ENCODE measurements around the gene HACE1.

The HACE1 gene

GRCh38 chr6:104884867-104885517 lies 25.3 kb upstream of the HACE1 start:
- H4K20me1 ChIP-seq (ENCODE audit: insufficient read depth) = no peaks in the 10 kb centered on the region
- H3K9ac ChIP-seq = no peak overlapping the region
- H3K4me2 ChIP-seq = no peak overlapping the region
- no peaks in the 10 kb centered on the region for H3K36me3 ChIP-seq (ENCODE audit: insufficient read depth)
- H3K4me1 ChIP-seq (ENCODE audit: low read depth, poor library complexity, severe bottlenecking) = no peaks in the 10 kb centered on the region
- no peak overlapping the region for H3K4me3 ChIP-seq (IDR thresholded peaks at IDR 0.05; ENCODE audit: insufficient read depth, low read depth, low read length)
- H3K79me2 ChIP-seq (ENCODE audit: insufficient read depth, low read depth) = no peaks in the 10 kb centered on the region
- no peak overlapping the region for H3K27ac ChIP-seq
- no peak for TF ChIP-seq CTCF (conservative IDR thresholded peaks at IDR 0.05; ENCODE audit: low read depth, low read length)
- H2AFZ ChIP-seq (ENCODE audit: low read depth) = no peak overlapping the region
- H3K27me3 ChIP-seq (ENCODE audit: insufficient read depth, low read depth) = no peaks in the 10 kb centered on the region

- no peak for TF ChIP-seq CTCF (conservative IDR thresholded peaks at IDR 0.05; ENCODE audit: low read depth, low read length)
These were observed 22.4 kb upstream of the HACE1 start for GRCh38 chr6:104881964-104882668.

GRCh38 chr6:104862456-104862855 lies 2.7 kb upstream of the HACE1 start:
- Histone ChIP-seq H3K27ac (no peak overlapping the region), H3K36me3 (ENCODE audit: insufficient read depth) (no peaks in the 10 kb centered on the region)

More at GRCh38 chr6:104881964-104882668, 22.4 kb upstream of the HACE1 start:
- Histone ChIP-seq H3K4me2 (no peak overlapping the region), H3K79me2 (ENCODE audit: insufficient read depth, low read depth) (no peaks in the 10 kb centered on the region), H3K4me3 (IDR thresholded peaks at IDR 0.05; ENCODE audit: insufficient read depth, low read depth, low read length) (no peak overlapping the region), H3K27me3 (ENCODE audit: insufficient read depth, low read depth) (no peaks in the 10 kb centered on the region), H3K4me1 (ENCODE audit: low read depth, poor library complexity, severe bottlenecking) (no peaks in the 10 kb centered on the region), H3K36me3 (ENCODE audit: insufficient read depth) (no peaks in the 10 kb centered on the region), H3K9ac (no peak overlapping the region), H4K20me1 (ENCODE audit: insufficient read depth) (no peaks in the 10 kb centered on the region), H3K27ac (no peak overlapping the region), H2AFZ (ENCODE audit: low read depth) (no peak overlapping the region)

GRCh38 chr6:104860221-104860620 lies 502 bp upstream of the HACE1 start:
- no peaks in the 10 kb centered on the region for H3K4me1 ChIP-seq (ENCODE audit: low read depth, poor library complexity, severe bottlenecking)
- H3K79me2 ChIP-seq (ENCODE audit: insufficient read depth, low read depth) = no peaks in the 10 kb centered on the region
- H3K36me3 ChIP-seq (ENCODE audit: insufficient read depth) = no peaks in the 10 kb centered on the region
- H3K4me2 ChIP-seq = peak overlapping the region; percentile 18; the same call in 1 of the 2 replicates
- no peaks in the 10 kb centered on the region for H4K20me1 ChIP-seq (ENCODE audit: insufficient read depth)
- H3K9ac ChIP-seq = no peak overlapping the region
- H3K4me3 ChIP-seq (IDR thresholded peaks at IDR 0.05; ENCODE audit: insufficient read depth, low read depth, low read length) = no peak overlapping the region
- no peaks in the 10 kb centered on the region for H3K27me3 ChIP-seq (ENCODE audit: insufficient read depth, low read depth)
- H2AFZ ChIP-seq (ENCODE audit: low read depth) = peak overlapping the region; percentile 55
- no peak for TF ChIP-seq CTCF (conservative IDR thresholded peaks at IDR 0.05; ENCODE audit: low read depth, low read length)
- H3K27ac ChIP-seq = no peak overlapping the region

More at GRCh38 chr6:104862456-104862855, 2.7 kb upstream of the HACE1 start:
- H2AFZ ChIP-seq (ENCODE audit: low read depth) = no peak overlapping the region
- H3K79me2 ChIP-seq (ENCODE audit: insufficient read depth, low read depth) = no peaks in the 10 kb centered on the region
- TF ChIP-seq CTCF (conservative IDR thresholded peaks at IDR 0.05; ENCODE audit: low read depth, low read length) = no peak
- H3K4me2 ChIP-seq = no peak overlapping the region
- no peaks in the 10 kb centered on the region for H3K4me1 ChIP-seq (ENCODE audit: low read depth, poor library complexity, severe bottlenecking)
- H4K20me1 ChIP-seq (ENCODE audit: insufficient read depth) = no peaks in the 10 kb centered on the region
- no peaks in the 10 kb centered on the region for H3K27me3 ChIP-seq (ENCODE audit: insufficient read depth, low read depth)
- H3K9ac ChIP-seq = no peak overlapping the region
- H3K4me3 ChIP-seq (IDR thresholded peaks at IDR 0.05; ENCODE audit: insufficient read depth, low read depth, low read length) = no peak overlapping the region
